Neutrophil (primary cell): ENCODE measurements around the gene ZNF185.

ENCODE experiments used
- H3K27ac ChIP-seq: fragments of 200-600 bp; sonication (generic); 2 replicates; pipeline ENCODE4 v1.5.1; 2016; ENCODE audit warnings: mild to moderate bottlenecking, moderate library complexity
- H3K27me3 ChIP-seq: fragments of 200-600 bp; sonication (generic); 2 replicates; pipeline ENCODE4 v1.6.0; 2016; ENCODE audit warnings: mild to moderate bottlenecking
- H3K36me3 ChIP-seq: fragments of 200-600 bp; sonication (generic); 2 replicates; pipeline ENCODE4 v1.5.1; 2017
- H3K4me1 ChIP-seq, 2 experiments: fragments of 200-600 bp in 1 of 2; sonication (generic) in 1 of 2; 1 replicate in 1 of 2; 2 replicates in 1 of 2; pipeline versions ENCODE4 v1.5.1 to v1.6.1; 2013 to 2016; ENCODE audit warnings: low read depth in 1 of 2, low read length in 1 of 2, mild to moderate bottlenecking in 1 of 2, moderate library complexity in 1 of 2; ENCODE audit not compliant: control insufficient read depth in 1 of 2, insufficient read depth in 1 of 2
- H3K4me3 ChIP-seq, 2 experiments: fragments of 200-600 bp in 1 of 2; sonication (generic) in 1 of 2; 1 replicate in 1 of 2; 2 replicates in 1 of 2; pipeline ENCODE4 v1.5.1; 2013 to 2016; ENCODE audit warnings: low read depth in 1 of 2, low read length in 1 of 2, mild to moderate bottlenecking in 1 of 2, moderate library complexity in 1 of 2
- H3K9me3 ChIP-seq: fragments of 200-600 bp; sonication (generic); 2 replicates; pipeline ENCODE4 v1.5.1; 2016
- TF ChIP-seq, protein P1 (sequence below): fragments of 200-600 bp; sonication (generic); IDR thresholded peaks from 2 replicates; pipeline ENCODE4 v1.5.1; 2016; ENCODE audit warnings: antibody characterized with exemption

The ZNF185 gene

GRCh38 chrX:152900937-152901445, 3.1 kb downstream of the ZNF185 start:
- no peak overlapping the region for H3K4me3 ChIP-seq
- TF ChIP-seq, protein P1, sequence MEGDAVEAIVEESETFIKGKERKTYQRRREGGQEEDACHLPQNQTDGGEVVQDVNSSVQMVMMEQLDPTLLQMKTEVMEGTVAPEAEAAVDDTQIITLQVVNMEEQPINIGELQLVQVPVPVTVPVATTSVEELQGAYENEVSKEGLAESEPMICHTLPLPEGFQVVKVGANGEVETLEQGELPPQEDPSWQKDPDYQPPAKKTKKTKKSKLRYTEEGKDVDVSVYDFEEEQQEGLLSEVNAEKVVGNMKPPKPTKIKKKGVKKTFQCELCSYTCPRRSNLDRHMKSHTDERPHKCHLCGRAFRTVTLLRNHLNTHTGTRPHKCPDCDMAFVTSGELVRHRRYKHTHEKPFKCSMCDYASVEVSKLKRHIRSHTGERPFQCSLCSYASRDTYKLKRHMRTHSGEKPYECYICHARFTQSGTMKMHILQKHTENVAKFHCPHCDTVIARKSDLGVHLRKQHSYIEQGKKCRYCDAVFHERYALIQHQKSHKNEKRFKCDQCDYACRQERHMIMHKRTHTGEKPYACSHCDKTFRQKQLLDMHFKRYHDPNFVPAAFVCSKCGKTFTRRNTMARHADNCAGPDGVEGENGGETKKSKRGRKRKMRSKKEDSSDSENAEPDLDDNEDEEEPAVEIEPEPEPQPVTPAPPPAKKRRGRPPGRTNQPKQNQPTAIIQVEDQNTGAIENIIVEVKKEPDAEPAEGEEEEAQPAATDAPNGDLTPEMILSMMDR, result no peak
- H3K9me3 ChIP-seq, result no peaks in the 10 kb centered on the region
- no peak overlapping the region for H3K27ac ChIP-seq
- peaks cover 34% of the 10 kb centered on the region for H3K27me3 ChIP-seq
- no peaks in the 10 kb centered on the region for H3K4me1 ChIP-seq
- H3K36me3 ChIP-seq, result no peaks in the 10 kb centered on the region

GRCh38 chrX:152901816-152902501, 4.1 kb downstream of the ZNF185 start:
- Histone ChIP-seq H3K27ac (no peak overlapping the region), H3K4me3 (no peak overlapping the region), H3K36me3 (no peaks in the 10 kb centered on the region), H3K27me3 (peaks cover 24% of the 10 kb centered on the region), H3K9me3 (no peaks in the 10 kb centered on the region), H3K4me1 (no peaks in the 10 kb centered on the region)
- TF ChIP-seq, protein P1, result no peak

DNA sequence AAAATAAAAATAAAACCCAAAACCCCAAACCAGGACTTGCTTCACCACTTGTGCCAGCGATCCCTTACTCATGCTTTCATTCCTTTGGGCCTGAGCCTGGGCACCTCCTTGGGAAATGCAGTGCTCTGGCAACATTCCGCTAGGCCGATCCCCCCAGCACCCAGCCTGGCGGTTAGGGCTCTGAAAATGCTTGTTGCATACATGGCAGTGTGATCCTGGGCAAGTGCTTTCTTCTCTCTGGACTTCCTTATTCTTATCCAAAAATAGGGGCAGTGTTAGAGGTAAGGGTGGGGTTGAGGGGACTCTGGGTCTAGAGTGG, 4.6 kb downstream of the ZNF185 start:
- peaks cover 19% of the 10 kb centered on the region for H3K27me3 ChIP-seq
- TF ChIP-seq, protein P1, result no peak
- no peak overlapping the region for H3K4me3 ChIP-seq

GRCh38 chrX:152903589-152903988, 5.7 kb downstream of the ZNF185 start:
- Histone ChIP-seq H3K27ac (no peak overlapping the region), H3K4me3 (no peak overlapping the region), H3K36me3 (no peaks in the 10 kb centered on the region), H3K9me3 (no peaks in the 10 kb centered on the region), H3K4me1 (no peaks in the 10 kb centered on the region), H3K27me3 (peaks cover 9% of the 10 kb centered on the region)
- TF ChIP-seq, protein P1, result no peak

More for the DNA sequence above, 4.6 kb downstream of the ZNF185 start:
- H3K36me3 ChIP-seq, result no peaks in the 10 kb centered on the region
- no peaks in the 10 kb centered on the region for H3K9me3 ChIP-seq
- H3K4me1 ChIP-seq, result no peaks in the 10 kb centered on the region
- no peak overlapping the region for H3K27ac ChIP-seq

DNA sequence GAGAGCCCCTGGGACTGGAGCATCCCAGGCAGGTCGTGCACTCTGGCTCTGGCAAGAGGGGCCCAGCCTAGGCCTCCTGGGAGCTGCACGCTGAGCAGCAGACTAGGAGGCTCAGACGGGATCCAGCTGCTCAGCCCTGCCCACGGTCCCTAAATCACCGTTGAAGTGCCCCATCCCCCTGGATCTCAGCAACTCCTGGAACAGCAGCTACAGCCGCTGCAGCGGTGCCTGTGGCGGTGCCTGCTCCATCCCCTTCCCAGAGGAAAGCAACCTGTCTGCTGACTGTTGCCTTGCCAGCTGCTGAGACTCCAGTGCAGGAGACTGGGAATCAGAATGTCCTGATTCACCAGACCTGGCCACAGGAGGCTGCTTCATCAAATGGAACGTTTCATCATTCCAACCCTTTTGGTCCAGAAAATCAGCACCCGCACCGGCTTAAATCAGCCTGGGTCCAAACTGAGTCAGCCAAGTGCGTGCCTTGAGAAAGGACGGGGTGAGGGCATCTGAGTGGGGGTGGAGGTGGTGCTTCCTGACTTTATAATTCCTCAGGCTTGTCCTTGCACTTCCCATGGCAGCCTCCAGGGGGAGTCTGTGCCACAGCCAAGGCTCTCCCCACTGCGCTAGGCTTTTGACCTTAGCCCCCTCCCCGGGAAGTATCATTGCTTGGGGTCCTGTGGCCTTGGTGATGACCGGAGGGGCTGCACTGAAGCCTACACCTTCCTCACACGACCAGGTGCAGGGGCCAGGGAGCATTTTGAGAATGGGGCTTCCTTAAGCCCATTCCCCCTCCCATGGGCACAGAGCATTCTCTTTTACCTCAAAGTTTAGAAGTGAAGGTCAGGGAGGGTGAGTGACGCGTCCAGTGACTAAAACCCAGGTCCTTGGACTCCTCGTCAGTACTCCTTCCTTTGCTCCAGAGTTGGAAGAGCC, 6.5 kb downstream of the ZNF185 start:
- Histone ChIP-seq H3K27me3 (peaks cover under 1% of the 10 kb centered on the region), H3K4me1 (no peaks in the 10 kb centered on the region), H3K9me3 (no peaks in the 10 kb centered on the region), H3K4me3 (no peak overlapping the region), H3K36me3 (no peaks in the 10 kb centered on the region), H3K27ac (no peak overlapping the region)
- TF ChIP-seq, protein P1, result peak; percentile 70
